ENCODE results near the gene ANKRD23. TPM values are rescaled to one million over a fixed set of nuclear protein-coding genes. Genes with fewer than 3 reads are reported as not detected.

Gene ANKRD23
- total and polyA plus RNA-seq, 2 of the 13 experiments (the other 11 are each of a cell fraction or from before 2014, with no cell fraction given), result 1.5 to 1.6 TPM

DNA sequence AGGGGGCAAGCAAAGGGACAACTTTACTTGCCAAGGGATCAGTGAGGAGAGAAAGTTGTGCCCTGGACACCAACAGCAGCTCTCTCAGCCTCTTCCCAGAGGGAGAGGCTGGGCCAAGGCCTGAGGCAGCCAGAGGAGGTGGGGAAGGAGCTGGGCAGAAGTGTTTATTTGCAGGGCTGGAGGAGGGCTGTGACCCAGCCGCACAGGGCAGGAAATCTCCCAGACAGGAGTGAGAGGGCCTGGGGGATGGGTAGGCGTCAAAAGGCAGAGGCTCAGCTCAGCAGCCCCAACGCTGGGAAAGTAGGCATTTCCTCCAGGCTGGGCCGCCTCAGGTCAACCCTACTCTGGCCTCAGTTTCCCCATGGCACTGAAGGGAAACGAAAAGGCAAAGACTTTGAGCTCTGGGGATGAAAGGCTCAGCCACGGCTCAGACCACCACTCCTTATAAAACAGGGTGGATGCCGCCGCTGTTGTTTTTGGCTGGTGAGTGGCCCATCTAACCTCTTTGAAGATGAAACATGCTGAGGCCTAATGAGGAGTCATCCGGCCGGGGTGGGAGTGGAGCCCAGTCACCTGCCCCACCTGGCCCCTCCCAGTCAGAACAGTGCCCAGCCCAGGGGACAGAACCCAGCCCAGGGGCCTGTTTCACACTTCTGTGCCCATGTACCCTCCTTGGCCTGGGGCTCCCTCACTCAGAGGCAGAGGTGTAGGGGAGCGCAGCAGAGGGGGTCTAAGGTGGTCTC lies 47.9 kb upstream of the ANKRD23 start:
- H3K79me2 ChIP-seq (ENCODE audit: insufficient read depth, low read length), result no peaks in the 10 kb centered on the region
- peaks cover 12 to 57% of the 10 kb centered on the region in 2 experiments; a peak in 4 of 5 replicates for H3K27me3 ChIP-seq (ENCODE audit: control insufficient read depth in 1 of 2, insufficient read depth in 2 of 2, low read length in 2 of 2)
- no peak for DNase-seq (ENCODE audit: low spot score)
- no peak overlapping the region for H3K4me3 ChIP-seq (replicated peaks in 1 of 3; ENCODE audit: insufficient read depth in 1 of 3, low read depth in 2 of 3, low read length in 3 of 3)
- ATAC-seq, result no peak
- in situ Hi-C loops (cut with HindIII; ENCODE audit: extremely low pct_ligation_motif_present, low pct_unique_long_range_greater_than_20kb), result no loop called here
- ChIA-PET POLR2A (no interaction called here), CTCF (ENCODE audit: low intra/inter-chr PET ratio, low total read pairs) (no interaction called here)
- WGBS (ENCODE audit: low lambda C conversion rate), result 48% methylated on average over 10 of the region's 11 CpGs
- no peak for FAIRE-seq
- no peak overlapping the region for H3K27ac ChIP-seq (ENCODE audit: extremely low read length, insufficient read depth, low read length)
- no TSS peak for BruUV-seq (replicated peaks)
- intact Hi-C loops (cut with micrococcal nuclease; ENCODE audit: unreplicated experiment), result no loop called here
- no peak overlapping the region for H2AFZ ChIP-seq (ENCODE audit: low read length)
- no peaks in the 10 kb centered on the region for H4K20me1 ChIP-seq (ENCODE audit: insufficient read depth, low read length)
- no peak overlapping the region for H3K4me2 ChIP-seq (ENCODE audit: low read depth, low read length)
- H3K4me1 ChIP-seq (ENCODE audit: insufficient read depth, low read length), result no peaks in the 10 kb centered on the region
- no peaks in the 10 kb centered on the region for H3K36me3 ChIP-seq (replicated peaks in 1 of 2; ENCODE audit: control insufficient read depth in 1 of 2, insufficient read depth in 2 of 2, low read length in 2 of 2)
- no peak overlapping the region for H3K9ac ChIP-seq (ENCODE audit: insufficient read depth, low read depth, low read length)
- H3K9me3 ChIP-seq (ENCODE audit: low read length), result no peaks in the 10 kb centered on the region
- TF ChIP-seq ZNF598 (CRISPR knock-in tag; IDR thresholded peaks at IDR 0.05; ENCODE audit: borderline replicate concordance), result no peak
- no peak for TF ChIP-seq KDM5B (CRISPR knock-in tag; IDR thresholded peaks at IDR 0.05; ENCODE audit: borderline replicate concordance)
- TF ChIP-seq RNF2 (conservative IDR thresholded peaks at IDR 0.05; ENCODE audit: low read depth), result no peak
- TF ChIP-seq NR1H2 (CRISPR knock-in tag; IDR thresholded peaks at IDR 0.05; ENCODE audit: borderline replicate concordance, low read depth), result no peak
- no peak for TF ChIP-seq NRL (CRISPR knock-in tag; IDR thresholded peaks at IDR 0.05; ENCODE audit: borderline replicate concordance)
- TF ChIP-seq, protein P1, sequence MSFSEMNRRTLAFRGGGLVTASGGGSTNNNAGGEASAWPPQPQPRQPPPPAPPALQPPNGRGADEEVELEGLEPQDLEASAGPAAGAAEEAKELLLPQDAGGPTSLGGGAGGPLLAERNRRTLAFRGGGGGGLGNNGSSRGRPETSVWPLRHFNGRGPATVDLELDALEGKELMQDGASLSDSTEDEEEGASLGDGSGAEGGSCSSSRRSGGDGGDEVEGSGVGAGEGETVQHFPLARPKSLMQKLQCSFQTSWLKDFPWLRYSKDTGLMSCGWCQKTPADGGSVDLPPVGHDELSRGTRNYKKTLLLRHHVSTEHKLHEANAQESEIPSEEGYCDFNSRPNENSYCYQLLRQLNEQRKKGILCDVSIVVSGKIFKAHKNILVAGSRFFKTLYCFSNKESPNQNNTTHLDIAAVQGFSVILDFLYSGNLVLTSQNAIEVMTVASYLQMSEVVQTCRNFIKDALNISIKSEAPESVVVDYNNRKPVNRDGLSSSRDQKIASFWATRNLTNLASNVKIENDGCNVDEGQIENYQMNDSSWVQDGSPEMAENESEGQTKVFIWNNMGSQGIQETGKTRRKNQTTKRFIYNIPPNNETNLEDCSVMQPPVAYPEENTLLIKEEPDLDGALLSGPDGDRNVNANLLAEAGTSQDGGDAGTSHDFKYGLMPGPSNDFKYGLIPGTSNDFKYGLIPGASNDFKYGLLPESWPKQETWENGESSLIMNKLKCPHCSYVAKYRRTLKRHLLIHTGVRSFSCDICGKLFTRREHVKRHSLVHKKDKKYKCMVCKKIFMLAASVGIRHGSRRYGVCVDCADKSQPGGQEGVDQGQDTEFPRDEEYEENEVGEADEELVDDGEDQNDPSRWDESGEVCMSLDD (CRISPR knock-in tag; IDR thresholded peaks at IDR 0.05; ENCODE audit: borderline replicate concordance), result no peak
- TF ChIP-seq FOXJ3 (CRISPR knock-in tag; IDR thresholded peaks at IDR 0.05; ENCODE audit: borderline replicate concordance), result no peak
- TF ChIP-seq ZZZ3 (CRISPR knock-in tag; IDR thresholded peaks at IDR 0.05; ENCODE audit: borderline replicate concordance), result no peak
- TF ChIP-seq POGZ (CRISPR knock-in tag; IDR thresholded peaks at IDR 0.05), result no peak
- no peak for TF ChIP-seq ZNF343 (CRISPR knock-in tag; IDR thresholded peaks at IDR 0.05)
- TF ChIP-seq ZNF749 (CRISPR knock-in tag; IDR thresholded peaks at IDR 0.05; ENCODE audit: borderline replicate concordance), result no peak
- TF ChIP-seq, protein P2, sequence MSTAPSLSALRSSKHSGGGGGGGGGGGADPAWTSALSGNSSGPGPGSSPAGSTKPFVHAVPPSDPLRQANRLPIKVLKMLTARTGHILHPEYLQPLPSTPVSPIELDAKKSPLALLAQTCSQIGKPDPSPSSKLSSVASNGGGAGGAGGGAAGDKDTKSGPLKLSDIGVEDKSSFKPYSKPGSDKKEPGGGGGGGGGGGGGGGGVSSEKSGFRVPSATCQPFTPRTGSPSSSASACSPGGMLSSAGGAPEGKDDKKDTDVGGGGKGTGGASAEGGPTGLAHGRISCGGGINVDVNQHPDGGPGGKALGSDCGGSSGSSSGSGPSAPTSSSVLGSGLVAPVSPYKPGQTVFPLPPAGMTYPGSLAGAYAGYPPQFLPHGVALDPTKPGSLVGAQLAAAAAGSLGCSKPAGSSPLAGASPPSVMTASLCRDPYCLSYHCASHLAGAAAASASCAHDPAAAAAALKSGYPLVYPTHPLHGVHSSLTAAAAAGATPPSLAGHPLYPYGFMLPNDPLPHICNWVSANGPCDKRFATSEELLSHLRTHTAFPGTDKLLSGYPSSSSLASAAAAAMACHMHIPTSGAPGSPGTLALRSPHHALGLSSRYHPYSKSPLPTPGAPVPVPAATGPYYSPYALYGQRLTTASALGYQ (CRISPR knock-in tag; IDR thresholded peaks at IDR 0.05), result no peak
- TF ChIP-seq IRX3 (CRISPR knock-in tag; IDR thresholded peaks at IDR 0.05; ENCODE audit: borderline replicate concordance, low read depth), result no peak
- no peak for TF ChIP-seq ZNF549 (CRISPR knock-in tag; IDR thresholded peaks at IDR 0.05)
- no peak for TF ChIP-seq FOXM1 (CRISPR knock-in tag; IDR thresholded peaks at IDR 0.05)
- TF ChIP-seq ZNF34 (CRISPR knock-in tag; IDR thresholded peaks at IDR 0.05; ENCODE audit: borderline replicate concordance), result no peak

Measured in HepG2 (cell line).